Erythroblast (primary cell): ENCODE results near the gene CACNA1B.

Source experiments
- DNase-seq, 2 experiments: peaks; one replicate each; lab custom pipeline; 2025; lab: John Stamatoyannopoulos, UW
- GATA1 ChIP-seq: IDR thresholded peaks from 2 replicates; pipeline ENCODE4 v1.6.1; 2011; ENCODE audit warnings: low read depth, mild to moderate bottlenecking, control low read depth, low read length, moderate library complexity
- POLR2A ChIP-seq: IDR thresholded peaks from 2 replicates; pipeline ENCODE4 v1.6.1; 2011; ENCODE audit warnings: mild to moderate bottlenecking, low read length

Gene CACNA1B

GRCh38 chr9:137951597-137952490 is 74.3 kb downstream of the CACNA1B start:
- DNase-seq = no peak
- TF ChIP-seq GATA1 = no peak
- no peak for TF ChIP-seq POLR2A

GRCh38 chr9:137952976-137953666 is 75.5 kb downstream of the CACNA1B start:
- no peak for DNase-seq

DNA sequence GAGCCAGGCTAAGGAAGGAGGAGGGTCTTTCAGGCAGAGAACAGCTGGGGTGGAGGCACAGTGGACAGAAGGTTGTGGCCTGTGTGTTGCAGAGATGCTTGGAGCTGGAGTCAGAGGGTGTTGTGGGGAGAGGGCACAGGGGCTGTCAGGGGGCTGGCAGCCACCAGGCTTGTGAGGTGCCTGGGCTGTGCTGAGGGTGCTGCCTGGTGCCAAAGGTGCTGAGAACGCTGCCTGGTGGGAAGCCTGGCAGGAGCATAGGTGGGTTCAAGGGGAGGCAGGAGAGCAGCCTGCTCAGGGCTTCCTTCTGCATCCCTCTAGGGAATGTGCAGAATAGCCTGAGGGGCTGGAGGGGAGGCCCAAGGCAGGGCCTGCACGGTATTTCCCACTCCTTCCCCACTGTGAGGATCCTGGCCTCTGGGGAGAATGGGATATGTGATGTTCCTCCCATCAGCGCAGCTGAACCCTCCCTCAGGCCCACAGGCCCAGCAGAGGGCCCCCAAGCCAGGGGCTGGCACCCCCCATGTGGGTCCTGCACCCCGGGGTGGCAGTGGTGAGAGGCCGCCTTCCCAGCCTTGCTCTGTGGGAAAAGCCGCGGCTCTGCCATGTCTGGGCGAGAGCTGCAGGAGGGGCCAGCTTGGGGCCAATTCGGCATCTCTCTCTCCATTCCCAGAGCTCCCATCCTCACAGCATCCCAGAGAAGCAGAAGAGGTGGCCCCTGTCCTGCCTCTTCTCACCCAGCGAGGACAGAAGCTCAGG is 76.3 kb downstream of the CACNA1B start:
- TF ChIP-seq POLR2A (no peak), GATA1 (no peak)
- no peak for DNase-seq

More at GRCh38 chr9:137952976-137953666, 75.5 kb downstream of the CACNA1B start:
- TF ChIP-seq POLR2A (no peak), GATA1 (no peak)

DNA sequence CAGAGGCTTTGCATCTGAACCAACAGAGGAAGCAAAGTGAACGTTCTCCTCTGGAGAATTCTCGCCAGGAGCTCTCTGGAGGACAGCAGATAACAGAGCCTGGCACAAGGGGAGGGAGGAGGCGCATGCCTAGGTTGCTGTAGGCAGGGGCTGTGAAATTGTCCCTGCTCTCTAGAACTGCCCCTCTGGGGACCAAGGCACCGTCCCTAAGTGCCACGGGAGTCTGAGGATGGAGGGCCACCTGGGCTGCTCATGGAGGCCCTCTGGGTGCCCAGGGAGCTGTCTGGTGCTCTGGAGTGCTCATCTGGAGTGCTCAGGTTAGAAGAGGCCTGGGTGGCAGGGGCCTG is 77.6 kb downstream of the CACNA1B start:
- no peak for DNase-seq
- no peak for TF ChIP-seq GATA1
- TF ChIP-seq POLR2A = no peak

DNA sequence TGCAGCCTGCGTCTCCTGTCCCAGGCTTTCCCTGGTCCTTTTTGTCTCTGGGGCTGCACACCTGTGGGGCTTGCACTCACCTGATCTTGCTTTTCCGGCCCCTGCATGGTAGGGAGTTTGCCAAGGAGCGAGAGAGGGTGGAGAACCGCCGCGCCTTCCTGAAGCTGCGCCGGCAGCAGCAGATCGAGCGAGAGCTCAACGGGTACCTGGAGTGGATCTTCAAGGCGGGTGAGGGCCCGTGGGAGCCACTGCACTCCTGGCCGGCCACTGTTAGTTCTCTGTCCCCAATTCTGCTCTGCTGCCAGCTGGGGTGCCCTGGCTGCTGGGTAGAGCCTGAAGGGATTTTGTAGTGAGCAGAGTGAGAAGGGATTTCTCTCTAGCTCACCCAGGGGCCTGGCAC is 78.0 kb downstream of the CACNA1B start:
- TF ChIP-seq GATA1 (no peak), POLR2A (no peak)
- no peak for DNase-seq

GRCh38 chr9:137956039-137956438 is 78.5 kb downstream of the CACNA1B start:
- TF ChIP-seq POLR2A (no peak), GATA1 (no peak)
- no peak for DNase-seq

DNA sequence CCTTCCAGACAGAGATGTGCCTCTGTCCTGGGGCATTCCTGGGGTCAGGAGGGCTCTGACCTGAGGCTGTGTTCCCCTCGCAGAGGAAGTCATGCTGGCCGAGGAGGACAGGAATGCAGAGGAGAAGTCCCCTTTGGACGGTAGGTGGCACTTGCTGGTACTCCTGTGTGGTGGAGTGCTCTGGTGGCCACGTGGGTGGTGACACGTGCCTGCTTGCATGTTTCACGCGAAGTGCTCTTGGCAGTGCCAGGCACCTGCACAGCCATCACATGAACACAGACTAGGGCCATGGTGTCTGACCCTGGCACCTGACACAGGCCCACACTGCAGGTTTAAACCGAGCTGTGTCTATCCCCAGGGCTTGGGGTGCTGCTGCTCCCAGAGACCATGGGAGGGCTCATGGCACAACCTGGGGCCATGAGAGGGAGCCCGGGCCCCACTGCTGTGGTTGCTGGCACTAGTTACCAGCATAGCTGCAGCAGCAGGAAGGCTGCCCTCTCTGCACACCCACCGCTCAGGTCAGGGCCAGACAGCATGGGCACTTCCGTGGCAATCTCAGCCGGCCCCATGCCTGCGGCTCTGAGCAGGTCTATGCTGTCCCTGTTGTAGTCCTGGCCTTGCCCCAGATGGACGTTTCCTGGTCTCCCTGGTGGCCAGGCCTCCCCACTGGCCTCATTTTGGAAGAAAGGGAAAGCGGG is 79.3 kb downstream of the CACNA1B start:
- DNase-seq = no peak
- TF ChIP-seq GATA1 (no peak), POLR2A (no peak)

DNA sequence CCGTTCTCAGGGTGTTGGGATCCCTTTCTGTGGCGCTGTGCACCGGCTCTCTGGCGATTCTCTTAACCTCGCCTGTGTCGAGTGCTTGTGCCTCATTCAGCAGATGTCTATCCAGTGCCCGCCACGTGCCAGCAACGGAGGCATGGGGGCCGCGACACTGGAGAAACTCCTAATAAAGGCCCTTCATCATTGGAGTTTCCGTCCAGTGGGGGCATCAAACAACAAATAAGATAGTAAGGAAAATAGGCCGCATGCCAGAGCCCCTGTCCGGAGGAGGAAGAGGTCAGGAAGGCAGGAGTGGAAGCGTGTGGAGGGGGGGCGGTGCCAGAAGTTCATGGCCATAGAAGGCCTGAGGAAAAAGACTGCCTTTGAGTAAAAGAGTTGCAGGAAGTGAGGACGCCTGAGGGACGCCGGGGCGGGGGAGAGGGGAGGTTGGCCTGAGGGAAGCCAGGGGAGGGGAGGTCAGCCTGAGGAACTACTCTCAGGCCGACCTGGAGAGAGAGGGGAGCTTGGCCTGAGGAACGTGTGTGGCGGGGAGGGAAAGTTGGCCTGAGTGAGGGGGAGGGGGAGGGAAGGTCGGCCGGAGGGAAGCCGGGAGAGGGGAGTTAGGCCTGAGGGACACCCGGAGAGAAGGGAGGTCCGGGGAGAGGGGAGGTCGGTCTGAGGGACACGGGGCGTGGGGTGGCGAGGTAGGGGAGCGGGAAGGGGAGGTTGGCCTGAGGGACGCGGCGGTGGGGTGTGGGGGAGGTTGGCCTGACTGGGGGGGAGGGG is 82.2 kb downstream of the CACNA1B start:
- DNase-seq = no peak
- no peak for TF ChIP-seq GATA1

DNA sequence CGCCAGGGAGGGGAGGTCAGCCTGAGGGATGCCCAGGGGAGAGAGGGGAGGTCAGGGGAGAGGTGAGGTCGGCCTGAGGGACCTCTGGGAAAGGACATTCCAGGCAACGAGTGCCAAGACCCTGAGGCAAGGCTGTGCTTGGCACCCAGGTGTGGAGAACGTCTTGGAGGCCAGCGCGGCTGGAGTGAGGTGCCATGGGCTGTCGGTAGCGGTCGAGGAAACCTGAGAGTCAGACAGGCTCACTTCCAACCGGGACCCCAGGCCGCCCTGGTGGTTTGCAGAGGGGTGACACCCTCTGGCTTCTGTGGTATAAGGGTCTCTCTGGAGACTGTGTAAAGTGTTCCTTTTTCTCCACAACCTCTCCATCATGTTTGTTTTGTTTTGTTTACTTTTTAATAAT is 82.9 kb downstream of the CACNA1B start:
- DNase-seq = no peak
- TF ChIP-seq GATA1 (no peak), POLR2A (no peak)

DNA sequence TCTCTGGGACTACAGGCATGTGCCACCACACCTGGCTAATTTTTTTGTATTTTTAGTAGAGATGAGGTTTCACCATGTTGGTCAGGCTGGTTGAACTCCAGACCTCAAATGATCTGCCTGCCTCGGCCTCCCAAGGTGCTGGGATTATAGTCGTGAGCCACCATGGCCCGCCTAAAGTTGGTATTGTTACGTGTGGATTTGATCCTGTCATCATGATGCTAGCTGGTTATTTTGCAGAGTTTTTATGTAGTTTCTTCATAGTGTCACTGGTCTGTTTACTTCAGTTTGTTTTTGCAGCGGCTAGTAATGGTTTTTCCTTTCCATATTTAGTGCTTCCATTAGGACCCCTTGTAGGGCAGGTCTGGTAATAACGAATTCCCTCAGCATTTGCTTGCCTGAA is 85.9 kb downstream of the CACNA1B start:
- TF ChIP-seq POLR2A (no peak), GATA1 (no peak)
- no peak for DNase-seq

- no peak for TF ChIP-seq GATA1
- TF ChIP-seq POLR2A = no peak
- DNase-seq = no peak
Observed at GRCh38 chr9:137965177-137965795, 87.7 kb downstream of the CACNA1B start.

- TF ChIP-seq POLR2A (no peak), GATA1 (no peak)
Observed at GRCh38 chr9:137967280-137967953, 89.8 kb downstream of the CACNA1B start.

More at GRCh38 chr9:137967280-137967953, 89.8 kb downstream of the CACNA1B start:
- no peak for DNase-seq
